ENCODE data around the gene MTIF2. TPM values are rescaled to one million over a fixed set of nuclear protein-coding genes. Genes with fewer than 3 reads are reported as not detected.

MTIF2 gene
- polyA plus RNA-seq, 2 of the 4 experiments (the other 2 are of a cell fraction), result 47.2 to 91.6 TPM

DNA sequence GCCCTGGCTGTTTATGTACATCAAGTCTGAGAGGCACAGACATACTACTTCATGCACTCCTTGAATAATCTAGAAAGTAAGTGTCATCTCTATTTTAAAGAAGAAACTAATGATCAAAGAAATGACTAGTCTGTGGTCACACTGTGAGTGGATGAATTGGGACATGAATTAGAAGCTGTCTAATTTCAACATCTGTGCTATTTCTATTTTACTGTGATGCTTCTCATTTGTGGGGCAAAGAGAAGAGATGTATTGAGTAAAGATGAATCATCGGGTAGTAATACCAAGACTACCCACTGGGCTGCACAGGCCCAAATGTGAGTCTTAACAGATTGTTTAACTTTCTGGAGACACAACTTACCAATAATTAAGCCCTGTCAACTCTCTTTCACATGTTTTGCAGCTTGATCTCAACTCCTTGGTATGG is 42.4 kb upstream of the MTIF2 start:
- H3K4me3 ChIP-seq, result no peak overlapping the region
- FAIRE-seq, result no peak
- ChIA-PET CTCF (interaction anchor here (0.7 to 1.7 kb wide), 4 partner anchors 9 to 120 kb away, joined by 3 to 4 read pairs (median 3); no protein-coding TSS in a partner anchor), POLR2A (no interaction called here)
- no peak for TF ChIP-seq CHD4 (IDR thresholded peaks at IDR 0.05; ENCODE audit: borderline replicate concordance)
- no peak for TF ChIP-seq RNF2 (IDR thresholded peaks at IDR 0.05; ENCODE audit: borderline replicate concordance, low read depth)
- no peak for TF ChIP-seq ZC3H11A (IDR thresholded peaks at IDR 0.05)
- 0 out of 5 replicates have a peak, but pooled peaks of 1 of the 2 experiments have one; percentile 10 for TF ChIP-seq RAD21 (conservative IDR thresholded peaks at IDR 0.05 in 1 of 2, IDR thresholded peaks at IDR 0.05 in 1 of 2)
- TF ChIP-seq, protein P1, sequence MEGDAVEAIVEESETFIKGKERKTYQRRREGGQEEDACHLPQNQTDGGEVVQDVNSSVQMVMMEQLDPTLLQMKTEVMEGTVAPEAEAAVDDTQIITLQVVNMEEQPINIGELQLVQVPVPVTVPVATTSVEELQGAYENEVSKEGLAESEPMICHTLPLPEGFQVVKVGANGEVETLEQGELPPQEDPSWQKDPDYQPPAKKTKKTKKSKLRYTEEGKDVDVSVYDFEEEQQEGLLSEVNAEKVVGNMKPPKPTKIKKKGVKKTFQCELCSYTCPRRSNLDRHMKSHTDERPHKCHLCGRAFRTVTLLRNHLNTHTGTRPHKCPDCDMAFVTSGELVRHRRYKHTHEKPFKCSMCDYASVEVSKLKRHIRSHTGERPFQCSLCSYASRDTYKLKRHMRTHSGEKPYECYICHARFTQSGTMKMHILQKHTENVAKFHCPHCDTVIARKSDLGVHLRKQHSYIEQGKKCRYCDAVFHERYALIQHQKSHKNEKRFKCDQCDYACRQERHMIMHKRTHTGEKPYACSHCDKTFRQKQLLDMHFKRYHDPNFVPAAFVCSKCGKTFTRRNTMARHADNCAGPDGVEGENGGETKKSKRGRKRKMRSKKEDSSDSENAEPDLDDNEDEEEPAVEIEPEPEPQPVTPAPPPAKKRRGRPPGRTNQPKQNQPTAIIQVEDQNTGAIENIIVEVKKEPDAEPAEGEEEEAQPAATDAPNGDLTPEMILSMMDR (IDR thresholded peaks at IDR 0.05), result no peak
- TF ChIP-seq FOSL2 (IDR thresholded peaks at IDR 0.05), result no peak
- TF ChIP-seq FOSL2 (CRISPR knock-in tag; IDR thresholded peaks at IDR 0.05), result peak; percentile 68
- no peak for TF ChIP-seq GATA3 (IDR thresholded peaks at IDR 0.05; ENCODE audit: borderline replicate concordance)
- TF ChIP-seq RCOR1 (IDR thresholded peaks at IDR 0.05; ENCODE audit: low read depth, low read length), result no peak
- TF ChIP-seq FOXS1 (CRISPR knock-in tag; IDR thresholded peaks at IDR 0.05), result no peak
- TF ChIP-seq ZNF302 (CRISPR knock-in tag; IDR thresholded peaks at IDR 0.05), result no peak
- WGBS (ENCODE audit: missing lambda C conversion rate), result 30% methylated on average over 1 of the region's 1 CpG
- peaks cover 12% of the 10 kb centered on the region for H3K4me1 ChIP-seq
- DNase-seq (ENCODE audit: low read depth in 1 of 2, low spot score in 1 of 2), result peak; percentile 16 to 25
- H3K27ac ChIP-seq, result no peak overlapping the region
- peak; percentile 95 for ATAC-seq
- no peaks in the 10 kb centered on the region for H3K9me3 ChIP-seq
- no peak overlapping the region for H3K4me2 ChIP-seq

DNA sequence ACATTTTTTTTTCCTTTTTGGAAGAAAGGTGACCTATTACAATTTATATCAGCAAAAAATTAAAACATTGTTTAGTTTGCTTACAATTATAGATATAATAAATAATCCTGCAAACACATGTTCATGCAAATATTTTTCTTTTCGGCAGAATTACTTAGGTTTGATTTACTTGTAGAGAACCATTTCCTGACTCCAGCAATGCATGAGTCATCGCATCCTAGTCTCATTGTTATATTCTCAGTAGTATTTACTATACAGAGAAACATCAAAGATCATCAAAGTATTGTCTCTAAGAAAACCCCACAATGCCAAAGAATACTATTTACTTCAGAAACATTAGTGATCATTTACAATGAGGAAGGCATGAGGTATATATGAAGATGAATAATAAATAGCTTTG is 40.4 kb upstream of the MTIF2 start:
- ChIA-PET POLR2A (no interaction called here), CTCF (no interaction called here)
- Histone ChIP-seq H3K4me2 (no peak overlapping the region), H3K27ac (no peak overlapping the region), H3K4me1 (peaks cover 12% of the 10 kb centered on the region), H3K9me3 (no peaks in the 10 kb centered on the region), H3K4me3 (no peak overlapping the region)
- DNase-seq (ENCODE audit: low read depth in 1 of 2, low spot score in 1 of 2), result no peak
- TF ChIP-seq, protein P1 (IDR thresholded peaks at IDR 0.05), result no peak
- TF ChIP-seq FOSL2 (IDR thresholded peaks at IDR 0.05) (no peak), FOSL2 (CRISPR knock-in tag; IDR thresholded peaks at IDR 0.05) (peak; percentile 85)
- no peak for ATAC-seq
- 69% methylated on average over 2 of the region's 2 CpGs for WGBS (ENCODE audit: missing lambda C conversion rate)
- FAIRE-seq, result peak; percentile 18

DNA sequence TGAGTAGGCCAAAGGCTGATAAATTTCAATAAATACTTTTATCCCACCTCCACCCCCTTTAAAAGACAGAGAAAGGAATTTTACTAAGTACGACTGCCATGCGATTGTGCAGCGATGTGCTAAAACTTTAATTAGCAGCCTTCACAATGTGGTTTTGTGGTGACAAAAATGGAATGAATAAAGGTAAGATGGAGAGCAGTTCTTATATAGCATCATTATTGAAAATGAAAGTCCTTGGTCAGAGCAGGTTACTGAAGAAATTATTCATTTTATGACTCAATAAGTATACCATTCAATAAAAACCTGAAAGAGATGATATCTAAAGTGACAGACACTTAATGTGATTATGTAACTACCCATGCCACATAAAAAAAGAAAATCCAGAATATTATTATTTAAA is 33.2 kb upstream of the MTIF2 start:
- DNase-seq (ENCODE audit: low read depth in 1 of 2, low spot score in 1 of 2) (no peak), FAIRE-seq (no peak), ATAC-seq (no peak)
- no peak overlapping the region for H3K27ac ChIP-seq
- ChIA-PET CTCF (interaction anchor here (1.1 to 1.2 kb wide), 2 partner anchors 18 kb away, joined by 3 read pairs; no protein-coding TSS in a partner anchor), POLR2A (no interaction called here)
- no peaks in the 10 kb centered on the region for H3K9me3 ChIP-seq
- WGBS (ENCODE audit: missing lambda C conversion rate), result 94% methylated on average over 3 of the region's 3 CpGs
- H3K4me2 ChIP-seq, result no peak overlapping the region
- H3K4me3 ChIP-seq, result no peak overlapping the region
- H3K4me1 ChIP-seq, result no peaks in the 10 kb centered on the region
- TF ChIP-seq, protein P1 (IDR thresholded peaks at IDR 0.05), result no peak
- TF ChIP-seq, protein P2, sequence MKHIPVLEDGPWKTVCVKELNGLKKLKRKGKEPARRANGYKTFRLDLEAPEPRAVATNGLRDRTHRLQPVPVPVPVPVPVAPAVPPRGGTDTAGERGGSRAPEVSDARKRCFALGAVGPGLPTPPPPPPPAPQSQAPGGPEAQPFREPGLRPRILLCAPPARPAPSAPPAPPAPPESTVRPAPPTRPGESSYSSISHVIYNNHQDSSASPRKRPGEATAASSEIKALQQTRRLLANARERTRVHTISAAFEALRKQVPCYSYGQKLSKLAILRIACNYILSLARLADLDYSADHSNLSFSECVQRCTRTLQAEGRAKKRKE (CRISPR knock-in tag; IDR thresholded peaks at IDR 0.05; ENCODE audit: low read depth), result no peak
- TF ChIP-seq, protein P3, sequence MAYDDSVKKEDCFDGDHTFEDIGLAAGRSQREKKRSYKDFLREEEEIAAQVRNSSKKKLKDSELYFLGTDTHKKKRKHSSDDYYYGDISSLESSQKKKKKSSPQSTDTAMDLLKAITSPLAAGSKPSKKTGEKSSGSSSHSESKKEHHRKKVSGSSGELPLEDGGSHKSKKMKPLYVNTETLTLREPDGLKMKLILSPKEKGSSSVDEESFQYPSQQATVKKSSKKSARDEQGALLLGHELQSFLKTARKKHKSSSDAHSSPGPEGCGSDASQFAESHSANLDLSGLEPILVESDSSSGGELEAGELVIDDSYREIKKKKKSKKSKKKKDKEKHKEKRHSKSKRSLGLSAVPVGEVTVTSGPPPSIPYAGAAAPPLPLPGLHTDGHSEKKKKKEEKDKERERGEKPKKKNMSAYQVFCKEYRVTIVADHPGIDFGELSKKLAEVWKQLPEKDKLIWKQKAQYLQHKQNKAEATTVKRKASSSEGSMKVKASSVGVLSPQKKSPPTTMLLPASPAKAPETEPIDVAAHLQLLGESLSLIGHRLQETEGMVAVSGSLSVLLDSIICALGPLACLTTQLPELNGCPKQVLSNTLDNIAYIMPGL (CRISPR knock-in tag; IDR thresholded peaks at IDR 0.05; ENCODE audit: borderline replicate concordance), result no peak
- no peak for TF ChIP-seq PHF8 (IDR thresholded peaks at IDR 0.05; ENCODE audit: borderline replicate concordance, low read depth)
- no peak for TF ChIP-seq KDM1A (IDR thresholded peaks at IDR 0.05; ENCODE audit: low read depth)
- TF ChIP-seq MAFK (IDR thresholded peaks at IDR 0.05; ENCODE audit: partially characterized antibody), result no peak
- no peak for TF ChIP-seq FOSL2 (IDR thresholded peaks at IDR 0.05)
- TF ChIP-seq FOSL2 (CRISPR knock-in tag; IDR thresholded peaks at IDR 0.05), result no peak
- TF ChIP-seq CBX2 (IDR thresholded peaks at IDR 0.05; ENCODE audit: borderline replicate concordance, low read depth), result no peak
- no peak for TF ChIP-seq RCOR1 (IDR thresholded peaks at IDR 0.05; ENCODE audit: low read depth, low read length)
- TF ChIP-seq ZSCAN20 (CRISPR knock-in tag; IDR thresholded peaks at IDR 0.05), result no peak
- TF ChIP-seq SMC3 (IDR thresholded peaks at IDR 0.05), result no peak
- TF ChIP-seq ZFP36 (IDR thresholded peaks at IDR 0.05; ENCODE audit: borderline replicate concordance, partially characterized antibody), result no peak
- no peak for TF ChIP-seq TFCP2L1 (CRISPR knock-in tag; IDR thresholded peaks at IDR 0.05)
- no peak for TF ChIP-seq FOXS1 (CRISPR knock-in tag; IDR thresholded peaks at IDR 0.05)
- TF ChIP-seq JUNB (IDR thresholded peaks at IDR 0.05), result no peak
